GM23338 (cell line): ENCODE measurements around the gene CXCL10. TPM values are rescaled to one million over a fixed set of nuclear protein-coding genes. Genes with fewer than 3 reads are reported as not detected.
"Not testable (repeated sequence)": the region's sequence is repeated elsewhere in the genome, so short reads cannot be mapped to it uniquely, and the experiment has no call there.

ENCODE experiments used
- ATAC-seq: fragments of 200-7000 bp; cut with Tn5 transposase; 3 replicates; pipeline ENCODE4 v1.9.1; 2020
- DNase-seq: peaks from one replicate; pipeline ENCODE4 v3.0.0-alpha.2; 2015; ENCODE audit warnings: low spot score
- H2AFZ ChIP-seq: fragments of 200-600 bp; sonication (generic); 2 replicates; pipeline ENCODE4 v1.8.0; 2016; ENCODE audit warnings: antibody characterized with exemption, mild to moderate bottlenecking, moderate library complexity
- H3F3A ChIP-seq: fragments of 200-600 bp; sonication (generic); replicated peaks from 2 replicates; pipeline ENCODE4 v1.8.0; 2017; ENCODE audit warnings: antibody characterized with exemption, mixed run types, low read depth
- H3K27ac ChIP-seq: fragments of 200-600 bp; sonication (generic); 2 replicates; pipeline ENCODE4 v1.6.1; 2016; ENCODE audit warnings: low read depth
- H3K27me3 ChIP-seq: fragments of 200-600 bp; sonication (generic); 2 replicates; pipeline ENCODE4 v1.8.0; 2016; ENCODE audit warnings: mild to moderate bottlenecking, mixed run types, moderate library complexity; ENCODE audit not compliant: insufficient read depth
- H3K36me3 ChIP-seq: fragments of 200-600 bp; sonication (generic); 2 replicates; pipeline ENCODE4 v1.8.0; 2016; ENCODE audit warnings: mild to moderate bottlenecking; ENCODE audit not compliant: insufficient read depth
- H3K4me1 ChIP-seq: fragments of 200-600 bp; sonication (generic); 2 replicates; pipeline ENCODE4 v1.8.0; 2016; ENCODE audit warnings: mild to moderate bottlenecking, moderate library complexity; ENCODE audit not compliant: insufficient read depth
- H3K4me2 ChIP-seq: fragments of 200-600 bp; sonication (generic); 2 replicates; pipeline ENCODE4 v1.7.1; 2017; ENCODE audit warnings: mixed run types
- H3K4me3 ChIP-seq: fragments of 200-600 bp; sonication (generic); 2 replicates; pipeline ENCODE4 v1.6.1; 2016; ENCODE audit warnings: mixed run types
- H3K79me2 ChIP-seq: fragments of 200-600 bp; sonication (generic); replicated peaks from 2 replicates; pipeline ENCODE4 v1.8.0; 2017; ENCODE audit warnings: mild to moderate bottlenecking; ENCODE audit not compliant: insufficient read depth
- H3K9me2 ChIP-seq: fragments of 200-600 bp; sonication (generic); 2 replicates; pipeline ENCODE4 v1.8.0; 2017; ENCODE audit not compliant: insufficient read depth
- H4K20me1 ChIP-seq: fragments of 200-600 bp; sonication (generic); replicated peaks from 2 replicates; pipeline ENCODE4 v1.8.0; 2017; ENCODE audit warnings: mild to moderate bottlenecking; ENCODE audit not compliant: insufficient read depth
- H3K27ac Mint-ChIP-seq: 2 replicates; pipeline ENCODE4 v1.8.0; 2020; ENCODE audit warnings: inconsistent platforms, mild to moderate bottlenecking, moderate library complexity, mixed read lengths
- H3K27me3 Mint-ChIP-seq: 3 replicates; pipeline ENCODE4 v1.8.0; 2022; ENCODE audit warnings: low read depth, mild to moderate bottlenecking, moderate library complexity, mixed read lengths, inconsistent platforms; ENCODE audit not compliant: insufficient read depth, poor library complexity
- H3K36me3 Mint-ChIP-seq: 3 replicates; pipeline ENCODE4 v1.8.0; 2021; ENCODE audit warnings: low read depth, mild to moderate bottlenecking, inconsistent platforms, moderate library complexity, mixed read lengths
- H3K4me1 Mint-ChIP-seq: 3 replicates; pipeline ENCODE4 v1.8.0; 2020; ENCODE audit warnings: mild to moderate bottlenecking, inconsistent platforms, mixed read lengths
- H3K4me3 Mint-ChIP-seq: 3 replicates; pipeline ENCODE4 v1.8.0; 2021; ENCODE audit warnings: moderate library complexity, mild to moderate bottlenecking, inconsistent platforms, mixed read lengths
- H3K9me3 Mint-ChIP-seq: 3 replicates; pipeline ENCODE4 v1.8.0; 2020; ENCODE audit warnings: moderate library complexity, mild to moderate bottlenecking, inconsistent platforms, mixed read lengths
- CREB1 ChIP-seq: fragments of 250-450 bp; sonication (Bioruptor Pico); IDR thresholded peaks from 2 replicates; pipeline ENCODE4 v1.5.0; 2020; ENCODE audit warnings: low read depth, mild to moderate bottlenecking, moderate library complexity
- EZH2phosphoT487 ChIP-seq: fragments of 200-600 bp; sonication (generic); IDR thresholded peaks from one replicate; pipeline ENCODE4 v1.8.1; 2018; ENCODE audit warnings: antibody characterized with exemption; ENCODE audit not compliant: unreplicated experiment
- JUNB ChIP-seq: IDR thresholded peaks from one replicate; pipeline ENCODE4 v1.6.1; 2016; ENCODE audit warnings: antibody characterized with exemption; ENCODE audit not compliant: unreplicated experiment
- NANOG ChIP-seq: IDR thresholded peaks from 2 replicates; pipeline ENCODE4 v1.6.1; 2016; ENCODE audit warnings: antibody characterized with exemption, borderline replicate concordance
- POLR2AphosphoS5 ChIP-seq: IDR thresholded peaks from 2 replicates; pipeline ENCODE4 v1.6.1; 2016; ENCODE audit warnings: antibody characterized with exemption, low read depth
- STAT1 ChIP-seq: IDR thresholded peaks from one replicate; pipeline ENCODE4 v1.6.1; 2016; ENCODE audit warnings: antibody characterized with exemption; ENCODE audit not compliant: unreplicated experiment
- ZNF331 ChIP-seq: fragments of 250-450 bp; sonication (Bioruptor Pico); IDR thresholded peaks from 2 replicates; pipeline ENCODE4 v1.5.0; 2020; ENCODE audit warnings: low read depth, mild to moderate bottlenecking, moderate library complexity
- polyA plus RNA-seq: library from polyadenylated mRNA; unstranded; fragments of >200 nt; fragmentation: Nextera tagmentation; extraction: Ambion mirVana; gene quantifications from 2 replicates; pipeline ENCODE4 v1.2.1, GENCODE V29; 2016
- total RNA-seq: library from RNA; depleted of rRNA; stranded (reverse); fragments of >200 nt; shearing (Covaris generic); gene quantifications from 2 replicates; pipeline ENCODE4 v1.2.3, GENCODE V29; 2014
- TF ChIP-seq, protein P1 (sequence below): IDR thresholded peaks from 2 replicates; pipeline ENCODE4 v1.6.1; 2016; ENCODE audit warnings: antibody characterized with exemption
- TF ChIP-seq, protein P2 (sequence below): IDR thresholded peaks from one replicate; pipeline ENCODE4 v1.6.1; 2018; ENCODE audit warnings: antibody characterized with exemption; ENCODE audit not compliant: unreplicated experiment

The CXCL10 gene
- total and polyA plus RNA-seq, 2 experiments from 2014 or later = not detected

DNA sequence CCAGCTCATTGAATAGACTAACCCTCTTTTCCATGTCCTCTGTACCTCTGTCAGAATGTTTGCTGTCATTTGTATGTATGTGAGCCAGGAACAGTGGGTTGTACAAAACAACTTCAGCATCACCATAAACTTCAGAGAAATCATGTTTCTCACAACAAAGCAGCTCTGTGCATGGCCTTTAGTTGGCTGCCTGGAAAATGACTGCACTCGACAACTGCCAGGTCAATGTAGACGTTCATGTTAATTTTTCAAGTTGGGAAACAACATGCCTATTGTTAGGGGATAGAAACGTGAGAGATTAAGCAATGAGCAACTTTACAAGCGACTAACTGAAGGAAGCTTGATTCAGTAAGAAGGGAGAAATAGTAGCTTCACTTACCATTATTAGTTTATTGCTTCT is 30.4 kb upstream of the CXCL10 start:
- Histone ChIP-seq H3K36me3 (no peaks in the 10 kb centered on the region), H3K4me2 (peak overlapping the region; percentile 30; the same call in 1 of the 2 replicates), H3K4me1 (peaks cover 24% of the 10 kb centered on the region), H3F3A (no peaks in the 10 kb centered on the region), H3K27ac (no peak overlapping the region), H3K79me2 (no peaks in the 10 kb centered on the region), H2AFZ (no peak overlapping the region), H3K9me2 (no peaks in the 10 kb centered on the region), H3K4me3 (no peak overlapping the region), H3K27me3 (no peaks in the 10 kb centered on the region), H4K20me1 (no peaks in the 10 kb centered on the region)
- Mint-ChIP-seq H3K27me3 (peaks cover 6% of the 10 kb centered on the region), H3K4me1 (peaks cover 23% of the 10 kb centered on the region), H3K36me3 (no peaks in the 10 kb centered on the region), H3K4me3 (no peak overlapping the region), H3K9me3 (no peaks in the 10 kb centered on the region), H3K27ac (no peak overlapping the region)
- ATAC-seq = no peak
- DNase-seq = no peak
- TF ChIP-seq, protein P1, sequence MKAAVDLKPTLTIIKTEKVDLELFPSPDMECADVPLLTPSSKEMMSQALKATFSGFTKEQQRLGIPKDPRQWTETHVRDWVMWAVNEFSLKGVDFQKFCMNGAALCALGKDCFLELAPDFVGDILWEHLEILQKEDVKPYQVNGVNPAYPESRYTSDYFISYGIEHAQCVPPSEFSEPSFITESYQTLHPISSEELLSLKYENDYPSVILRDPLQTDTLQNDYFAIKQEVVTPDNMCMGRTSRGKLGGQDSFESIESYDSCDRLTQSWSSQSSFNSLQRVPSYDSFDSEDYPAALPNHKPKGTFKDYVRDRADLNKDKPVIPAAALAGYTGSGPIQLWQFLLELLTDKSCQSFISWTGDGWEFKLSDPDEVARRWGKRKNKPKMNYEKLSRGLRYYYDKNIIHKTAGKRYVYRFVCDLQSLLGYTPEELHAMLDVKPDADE = no peak
- TF ChIP-seq CREB1 (CRISPR knock-in tag) = no peak
- TF ChIP-seq ZNF331 = no peak
- TF ChIP-seq, protein P2, sequence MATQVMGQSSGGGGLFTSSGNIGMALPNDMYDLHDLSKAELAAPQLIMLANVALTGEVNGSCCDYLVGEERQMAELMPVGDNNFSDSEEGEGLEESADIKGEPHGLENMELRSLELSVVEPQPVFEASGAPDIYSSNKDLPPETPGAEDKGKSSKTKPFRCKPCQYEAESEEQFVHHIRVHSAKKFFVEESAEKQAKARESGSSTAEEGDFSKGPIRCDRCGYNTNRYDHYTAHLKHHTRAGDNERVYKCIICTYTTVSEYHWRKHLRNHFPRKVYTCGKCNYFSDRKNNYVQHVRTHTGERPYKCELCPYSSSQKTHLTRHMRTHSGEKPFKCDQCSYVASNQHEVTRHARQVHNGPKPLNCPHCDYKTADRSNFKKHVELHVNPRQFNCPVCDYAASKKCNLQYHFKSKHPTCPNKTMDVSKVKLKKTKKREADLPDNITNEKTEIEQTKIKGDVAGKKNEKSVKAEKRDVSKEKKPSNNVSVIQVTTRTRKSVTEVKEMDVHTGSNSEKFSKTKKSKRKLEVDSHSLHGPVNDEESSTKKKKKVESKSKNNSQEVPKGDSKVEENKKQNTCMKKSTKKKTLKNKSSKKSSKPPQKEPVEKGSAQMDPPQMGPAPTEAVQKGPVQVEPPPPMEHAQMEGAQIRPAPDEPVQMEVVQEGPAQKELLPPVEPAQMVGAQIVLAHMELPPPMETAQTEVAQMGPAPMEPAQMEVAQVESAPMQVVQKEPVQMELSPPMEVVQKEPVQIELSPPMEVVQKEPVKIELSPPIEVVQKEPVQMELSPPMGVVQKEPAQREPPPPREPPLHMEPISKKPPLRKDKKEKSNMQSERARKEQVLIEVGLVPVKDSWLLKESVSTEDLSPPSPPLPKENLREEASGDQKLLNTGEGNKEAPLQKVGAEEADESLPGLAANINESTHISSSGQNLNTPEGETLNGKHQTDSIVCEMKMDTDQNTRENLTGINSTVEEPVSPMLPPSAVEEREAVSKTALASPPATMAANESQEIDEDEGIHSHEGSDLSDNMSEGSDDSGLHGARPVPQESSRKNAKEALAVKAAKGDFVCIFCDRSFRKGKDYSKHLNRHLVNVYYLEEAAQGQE = no peak
- no peak for TF ChIP-seq EZH2phosphoT487
- no peak for TF ChIP-seq JUNB
- no peak for TF ChIP-seq NANOG
- TF ChIP-seq POLR2AphosphoS5 = no peak
- no peak for TF ChIP-seq STAT1

DNA sequence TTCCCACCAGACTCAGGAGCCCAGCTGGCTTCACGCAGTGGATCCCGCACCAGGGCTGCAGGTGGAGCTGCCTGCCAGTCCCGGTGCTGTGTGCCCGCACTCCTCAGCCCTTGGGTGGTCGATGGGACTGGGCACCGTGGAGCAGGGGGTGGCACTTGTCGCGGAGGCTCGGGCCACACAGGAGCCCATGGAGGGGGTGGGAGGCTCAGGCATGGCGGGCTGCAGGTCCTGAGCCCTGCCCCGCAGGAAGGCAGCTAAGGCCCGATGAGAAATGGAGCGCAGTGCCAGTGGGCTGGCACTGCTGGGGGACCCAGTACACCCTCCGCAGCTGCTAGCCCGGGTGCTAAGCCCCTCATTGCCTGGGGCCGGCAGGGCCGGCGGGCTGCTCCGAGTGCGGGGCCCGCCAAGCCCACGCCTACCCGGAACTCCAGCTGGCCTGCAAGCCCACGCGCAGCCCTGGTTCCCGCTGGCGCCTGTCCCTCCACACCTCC is 27.3 kb upstream of the CXCL10 start:
- not testable (repeated sequence) for H4K20me1 ChIP-seq, H3K27me3 ChIP-seq, H3K27ac ChIP-seq, DNase-seq, H3K9me3 Mint-ChIP-seq, H3K79me2 ChIP-seq, H3K36me3 ChIP-seq, H3K4me2 ChIP-seq, H3F3A ChIP-seq, H3K9me2 ChIP-seq, H3K27me3 Mint-ChIP-seq, H3K27ac Mint-ChIP-seq, H3K4me3 ChIP-seq, H2AFZ ChIP-seq, H3K36me3 Mint-ChIP-seq, H3K4me3 Mint-ChIP-seq, ATAC-seq
- peaks cover 14% of the 10 kb centered on the region for H3K4me1 Mint-ChIP-seq
- H3K4me1 ChIP-seq = peaks cover 15% of the 10 kb centered on the region

DNA sequence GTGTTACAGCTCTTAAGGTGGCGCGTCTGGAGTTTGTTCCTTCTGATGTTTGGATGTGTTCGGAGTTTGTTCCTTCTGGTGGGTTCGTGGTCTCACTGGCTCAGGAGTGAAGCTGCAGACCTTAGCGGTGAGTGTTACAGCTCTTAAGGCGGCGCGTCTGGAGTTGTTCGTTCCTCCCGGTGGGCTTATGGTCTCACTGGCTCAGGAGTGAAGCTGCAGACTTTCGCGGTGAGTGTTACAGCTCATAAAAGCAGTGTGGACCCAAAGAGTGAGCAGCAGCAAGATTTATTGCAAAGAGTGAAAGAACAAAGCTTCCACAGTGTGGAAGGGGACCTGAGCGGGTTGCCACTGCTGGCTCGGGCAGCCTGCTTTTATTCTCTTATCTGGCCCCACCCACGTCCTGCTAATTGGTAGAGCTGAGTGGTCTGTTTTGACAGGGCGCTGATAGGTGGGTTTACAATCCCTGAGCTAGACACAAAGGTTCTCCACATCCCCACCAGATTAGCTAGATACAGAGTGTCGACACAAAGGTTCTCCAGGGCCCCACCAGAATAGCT is 26.6 kb upstream of the CXCL10 start:
- not testable (repeated sequence) for H3F3A ChIP-seq, H3K9me2 ChIP-seq, H3K27ac ChIP-seq, H3K4me3 Mint-ChIP-seq, H3K9me3 Mint-ChIP-seq, H3K27ac Mint-ChIP-seq, H3K4me1 Mint-ChIP-seq, H3K36me3 ChIP-seq, H3K4me1 ChIP-seq, H3K36me3 Mint-ChIP-seq, H3K27me3 Mint-ChIP-seq, H3K4me2 ChIP-seq, ATAC-seq, DNase-seq, H3K79me2 ChIP-seq, H4K20me1 ChIP-seq, H3K27me3 ChIP-seq
- Histone ChIP-seq H3K4me3 (0 out of 2 replicates have a peak overlapping the region, but pooled peaks have one; percentile 20), H2AFZ (peak overlapping the region; percentile 74; the same call in 1 of the 2 replicates)

DNA sequence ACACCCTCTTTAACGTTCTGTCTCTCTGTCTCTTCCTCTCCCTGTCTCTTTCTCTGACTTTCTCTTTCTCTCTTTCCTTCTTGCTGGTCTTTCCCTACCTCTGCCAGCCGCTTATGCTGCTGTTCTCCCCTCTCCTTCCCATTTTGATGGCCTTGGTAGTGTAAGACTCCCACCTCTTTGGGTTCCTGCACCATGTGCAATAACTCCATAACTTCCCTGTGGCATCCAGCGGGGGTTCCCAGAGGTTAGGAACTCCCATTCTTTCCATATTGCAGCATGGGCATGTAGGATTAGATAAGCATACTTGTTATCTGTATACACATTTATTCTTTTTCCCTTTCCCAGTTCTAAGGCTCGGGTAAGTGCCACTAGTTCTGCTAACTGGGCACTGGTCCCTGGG is 21.4 kb upstream of the CXCL10 start:
- H3K36me3 Mint-ChIP-seq, DNase-seq, H3K27me3 Mint-ChIP-seq, H3K4me1 ChIP-seq, H4K20me1 ChIP-seq, H3K27me3 ChIP-seq, H3K36me3 ChIP-seq, H2AFZ ChIP-seq, H3K4me3 Mint-ChIP-seq, H3K27ac ChIP-seq, H3K27ac Mint-ChIP-seq, H3K4me3 ChIP-seq, H3K4me2 ChIP-seq, H3K79me2 ChIP-seq, H3K4me1 Mint-ChIP-seq, H3K9me2 ChIP-seq, H3F3A ChIP-seq, ATAC-seq: not testable (repeated sequence)
- H3K9me3 Mint-ChIP-seq = peaks cover 17% of the 10 kb centered on the region
